ENCODE data around the gene GRAMD4.
"Not testable (repeated sequence)": the region's sequence is repeated elsewhere in the genome, so short reads cannot be mapped to it uniquely, and the experiment has no call there.

Gene GRAMD4

DNA sequence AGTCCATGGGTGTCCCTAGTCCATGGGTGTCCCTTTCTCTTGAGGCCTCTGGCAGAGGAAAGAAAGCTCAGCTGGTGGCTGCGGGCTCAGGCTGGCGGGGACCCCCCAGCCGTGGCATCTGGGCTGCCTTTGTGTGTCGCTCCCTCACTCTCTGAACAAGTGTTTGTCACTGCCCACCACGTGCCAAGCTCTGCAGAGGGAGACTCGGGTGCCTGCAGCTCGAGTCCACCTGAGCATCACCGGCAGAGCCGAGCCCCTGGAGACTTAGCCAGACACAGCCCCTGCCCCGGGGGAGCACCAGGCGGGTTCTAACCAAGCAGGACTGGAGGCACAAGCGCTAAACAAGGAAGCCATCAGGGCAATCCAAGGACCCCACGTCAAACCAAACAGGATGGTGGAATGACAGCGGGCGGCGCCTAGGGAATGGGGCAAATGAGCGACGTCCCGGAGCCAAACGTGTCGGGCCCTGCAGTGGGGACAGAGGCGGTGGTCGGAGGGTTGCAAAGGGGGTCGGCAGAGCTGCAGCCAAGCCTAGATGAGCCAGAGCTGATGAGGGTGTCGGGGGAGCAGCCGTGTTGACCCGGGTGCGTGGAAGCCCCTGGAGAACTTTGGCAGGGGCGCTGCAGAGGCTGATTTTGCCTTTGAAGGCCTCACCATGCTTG, 2.1 kb upstream of the GRAMD4 start:
- no peak for DNase-seq (ENCODE audit: insufficient read length, low spot score)
- FAIRE-seq = no peak

GRCh38 chr22:46618667-46619066, 1.5 kb upstream of the GRAMD4 start:
- no peak for FAIRE-seq

GRCh38 chr22:46619240-46619829, 851 bp upstream of the GRAMD4 start:
- FAIRE-seq (no peak), DNase-seq (ENCODE audit: insufficient read length, low spot score) (no peak)

More at GRCh38 chr22:46618667-46619066, 1.5 kb upstream of the GRAMD4 start:
- no peak for DNase-seq (ENCODE audit: insufficient read length, low spot score)

DNA sequence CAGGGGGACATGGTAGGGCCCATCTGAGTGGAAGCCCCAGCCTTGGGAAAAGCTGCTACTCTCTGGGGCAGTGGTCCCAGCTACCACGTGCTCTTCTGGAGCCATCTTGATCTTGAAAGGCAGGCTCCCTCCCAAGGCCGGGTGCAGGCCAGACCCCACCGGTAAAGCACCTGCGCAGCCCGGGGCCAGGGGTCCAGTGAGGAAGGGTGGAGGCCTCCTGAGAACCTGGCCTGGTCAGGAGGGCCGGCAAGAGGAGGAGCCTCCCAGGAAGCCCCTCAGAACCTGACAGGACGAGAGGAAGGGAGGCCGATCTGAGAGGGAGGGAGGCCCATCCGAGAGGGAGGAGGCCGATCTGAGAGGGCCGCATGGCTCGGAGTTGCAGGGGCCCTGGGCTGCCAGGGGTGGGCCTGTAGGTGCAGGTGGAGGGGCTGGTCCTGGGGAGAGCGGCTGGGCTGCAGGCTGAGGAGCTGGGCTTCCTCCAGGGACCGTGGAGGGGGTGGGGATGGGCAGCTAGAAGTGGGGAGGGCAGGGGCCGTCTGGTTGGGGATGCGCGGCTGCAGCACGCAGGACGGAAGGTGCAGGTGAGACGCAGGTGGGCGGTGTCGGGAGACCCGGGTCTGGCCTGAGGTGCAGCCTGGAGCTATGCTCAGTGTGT, 529 bp downstream of the GRAMD4 start:
- DNase-seq (ENCODE audit: insufficient read length, low spot score) (no peak), FAIRE-seq (no peak)

- not testable (repeated sequence) for FAIRE-seq; DNase-seq (ENCODE audit: insufficient read length, low spot score)
Measured at GRCh38 chr22:46621243-46621930, 1.2 kb downstream of the GRAMD4 start.

DNA sequence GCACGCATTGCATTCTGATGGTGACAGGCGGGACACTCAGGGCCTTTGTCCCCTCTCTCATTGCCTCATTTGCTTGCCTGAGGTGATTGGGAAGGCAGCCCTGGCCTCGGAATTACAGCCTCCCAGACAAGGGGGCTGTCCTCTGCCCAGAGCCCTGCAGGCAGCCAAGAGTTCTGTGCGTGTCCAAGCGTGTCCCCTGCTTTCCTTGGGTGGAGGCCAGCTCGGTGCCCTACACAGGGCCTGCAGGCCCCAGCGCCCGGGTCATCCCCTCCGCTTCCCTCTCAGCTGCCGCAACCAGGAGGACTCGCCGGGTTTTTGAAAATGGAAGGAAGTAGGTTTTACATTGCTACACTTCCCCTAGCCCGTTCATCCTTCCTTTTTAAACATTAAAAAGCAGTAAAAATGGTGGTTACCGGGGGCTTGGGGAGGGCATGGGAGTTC, 1.9 kb downstream of the GRAMD4 start:
- FAIRE-seq (no peak), DNase-seq (ENCODE audit: insufficient read length, low spot score) (no peak)

GRCh38 chr22:46625113-46625842, 5.1 kb downstream of the GRAMD4 start:
- FAIRE-seq = no peak

GRCh38 chr22:46625843-46626349, 5.7 kb downstream of the GRAMD4 start:
- no peak for DNase-seq (ENCODE audit: insufficient read length, low spot score)
- no peak for FAIRE-seq

More at GRCh38 chr22:46625113-46625842, 5.1 kb downstream of the GRAMD4 start:
- no peak for DNase-seq (ENCODE audit: insufficient read length, low spot score)

- FAIRE-seq = no peak
- no peak for DNase-seq (ENCODE audit: insufficient read length, low spot score)
Measured at GRCh38 chr22:46626356-46626755, 6.2 kb downstream of the GRAMD4 start.

DNA sequence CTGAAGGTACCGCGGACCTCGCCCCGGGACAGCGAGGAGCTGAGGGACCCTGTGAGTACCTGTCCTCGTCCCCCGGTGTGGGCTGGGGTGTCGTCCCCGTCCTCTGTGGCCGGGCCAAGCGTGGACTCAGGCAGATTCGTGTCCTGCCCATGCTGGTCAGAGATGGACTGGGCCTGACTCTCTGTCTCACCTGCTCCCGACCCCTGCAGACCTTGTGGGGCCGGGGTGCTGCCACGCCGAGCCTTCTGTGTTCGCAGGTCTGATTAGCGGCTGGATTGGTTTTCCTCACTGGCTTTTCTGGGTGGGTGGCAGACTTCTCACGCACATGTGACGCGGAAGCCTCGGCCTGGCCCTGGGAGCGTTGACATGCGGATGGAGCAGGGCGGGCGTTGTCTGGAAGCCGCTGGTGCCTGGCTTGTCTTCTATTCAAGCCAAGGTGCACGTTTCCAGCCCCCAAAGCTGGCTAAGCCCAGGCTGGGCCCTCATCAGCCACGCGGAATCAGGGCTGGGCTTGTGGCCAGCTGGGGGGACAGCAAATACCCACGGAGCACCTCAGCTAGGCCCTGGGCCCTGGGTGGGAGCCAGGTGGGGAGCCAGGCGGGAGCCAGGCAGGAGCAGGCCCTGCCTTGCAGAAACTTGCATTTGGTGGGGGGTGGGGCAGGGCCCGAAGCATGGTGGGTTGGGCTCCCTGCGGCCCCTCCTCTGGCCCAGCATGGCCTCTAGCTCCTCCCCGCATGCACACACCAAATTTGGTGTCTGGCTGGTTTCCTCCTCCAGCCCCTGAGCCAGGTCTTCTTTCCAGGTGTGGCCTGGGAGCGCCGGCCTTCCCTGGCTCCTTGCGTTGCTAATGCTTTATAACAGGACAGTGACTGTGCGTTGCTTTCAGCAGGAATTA, 7.0 kb downstream of the GRAMD4 start:
- no peak for FAIRE-seq
- DNase-seq (ENCODE audit: insufficient read length, low spot score) = no peak

DNA sequence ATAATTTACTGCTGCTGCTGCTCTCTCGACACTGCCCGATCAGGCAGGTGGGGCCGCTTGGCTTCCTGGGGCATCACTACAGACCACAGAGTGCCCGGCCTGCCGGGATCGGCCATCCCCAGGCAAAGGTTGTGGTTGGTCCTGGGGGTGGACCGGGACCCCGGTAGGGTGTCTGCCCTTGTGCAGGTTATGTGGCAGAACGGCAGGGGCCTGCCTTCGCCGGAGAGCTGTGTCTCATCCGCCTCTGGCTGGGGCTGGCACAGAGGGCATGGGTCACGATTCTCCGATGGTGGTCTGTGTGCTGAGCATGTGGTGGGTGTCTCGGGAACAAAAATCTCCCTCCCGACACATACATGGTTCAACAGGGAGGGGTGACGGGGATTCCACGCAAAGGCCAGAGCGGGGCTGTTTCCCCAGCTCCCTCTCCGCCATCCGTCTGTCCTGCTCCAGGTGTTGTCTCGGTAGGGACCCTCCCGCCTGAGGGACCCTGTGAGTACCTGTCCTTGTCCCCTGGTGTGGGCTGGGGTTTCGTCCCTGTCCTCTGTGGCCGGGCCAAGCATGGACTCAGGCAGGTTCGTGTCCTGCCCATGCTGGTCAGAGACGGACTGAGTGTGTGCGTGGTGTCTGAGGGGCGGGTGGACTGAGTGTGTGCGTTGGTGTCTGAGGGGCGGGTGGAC, 7.8 kb downstream of the GRAMD4 start:
- no peak for DNase-seq (ENCODE audit: insufficient read length, low spot score)
- FAIRE-seq = no peak

DNA sequence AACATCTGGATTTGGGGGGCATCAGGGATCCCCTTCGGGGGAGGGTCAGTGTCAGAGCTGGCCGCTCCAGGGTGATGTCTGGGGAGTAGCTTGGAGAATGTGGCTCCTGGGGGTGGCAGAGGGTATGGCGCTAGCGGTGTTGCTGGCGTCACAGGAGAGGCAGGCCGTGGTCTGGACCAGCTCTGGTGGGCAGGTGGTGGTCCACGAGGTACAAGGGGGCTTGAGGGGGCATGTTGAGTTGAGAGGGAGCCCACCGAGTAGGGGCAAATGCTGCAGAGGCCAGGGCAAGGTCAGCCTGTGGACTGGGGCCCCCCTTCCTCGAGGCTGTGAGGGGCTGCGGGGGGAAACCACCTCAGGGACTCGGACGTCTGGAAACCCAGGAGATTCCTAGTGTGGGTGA, 8.6 kb downstream of the GRAMD4 start:
- DNase-seq (ENCODE audit: insufficient read length, low spot score) (no peak), FAIRE-seq (no peak)

- DNase-seq (ENCODE audit: insufficient read length, low spot score) = no peak
- FAIRE-seq = no peak
Measured at GRCh38 chr22:46629291-46629690, 9.1 kb downstream of the GRAMD4 start.

GRCh38 chr22:46631113-46631512, 10.9 kb downstream of the GRAMD4 start:
- FAIRE-seq = no peak
- DNase-seq (ENCODE audit: insufficient read length, low spot score) = no peak

DNA sequence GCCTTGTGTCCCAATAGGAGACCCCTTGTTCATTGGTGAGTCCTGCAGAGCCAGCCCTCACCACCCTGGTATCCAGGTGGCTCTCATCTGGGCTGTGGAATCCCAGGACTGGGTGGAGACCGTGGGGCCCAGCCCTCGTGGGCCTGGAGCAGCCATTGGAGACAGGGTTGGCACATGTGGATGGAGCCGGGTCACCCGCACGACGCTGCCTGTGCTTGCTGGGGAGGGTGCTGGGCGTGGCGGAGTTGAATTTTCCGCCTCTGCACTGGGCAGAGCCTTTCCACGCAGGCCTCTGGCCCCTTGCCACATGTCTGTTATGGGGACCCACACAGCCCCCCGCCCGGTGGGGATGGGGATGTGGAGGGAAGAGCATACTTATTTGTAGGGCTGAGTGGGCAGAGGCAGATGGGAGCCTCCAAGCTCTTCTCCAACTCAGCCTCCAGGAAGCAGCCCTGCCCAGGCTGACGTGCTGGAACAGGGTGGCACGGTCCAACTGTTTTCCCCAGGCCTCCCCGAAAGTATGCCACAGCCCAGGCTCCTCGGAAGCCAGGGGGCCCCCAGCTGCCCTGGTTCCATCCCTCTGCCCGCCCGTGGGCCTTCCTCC, 12.6 kb downstream of the GRAMD4 start:
- DNase-seq (ENCODE audit: insufficient read length, low spot score) = no peak
- no peak for FAIRE-seq

GRCh38 chr22:46633334-46633890, 13.2 kb downstream of the GRAMD4 start:
- FAIRE-seq (no peak), DNase-seq (ENCODE audit: insufficient read length, low spot score) (no peak)

DNA sequence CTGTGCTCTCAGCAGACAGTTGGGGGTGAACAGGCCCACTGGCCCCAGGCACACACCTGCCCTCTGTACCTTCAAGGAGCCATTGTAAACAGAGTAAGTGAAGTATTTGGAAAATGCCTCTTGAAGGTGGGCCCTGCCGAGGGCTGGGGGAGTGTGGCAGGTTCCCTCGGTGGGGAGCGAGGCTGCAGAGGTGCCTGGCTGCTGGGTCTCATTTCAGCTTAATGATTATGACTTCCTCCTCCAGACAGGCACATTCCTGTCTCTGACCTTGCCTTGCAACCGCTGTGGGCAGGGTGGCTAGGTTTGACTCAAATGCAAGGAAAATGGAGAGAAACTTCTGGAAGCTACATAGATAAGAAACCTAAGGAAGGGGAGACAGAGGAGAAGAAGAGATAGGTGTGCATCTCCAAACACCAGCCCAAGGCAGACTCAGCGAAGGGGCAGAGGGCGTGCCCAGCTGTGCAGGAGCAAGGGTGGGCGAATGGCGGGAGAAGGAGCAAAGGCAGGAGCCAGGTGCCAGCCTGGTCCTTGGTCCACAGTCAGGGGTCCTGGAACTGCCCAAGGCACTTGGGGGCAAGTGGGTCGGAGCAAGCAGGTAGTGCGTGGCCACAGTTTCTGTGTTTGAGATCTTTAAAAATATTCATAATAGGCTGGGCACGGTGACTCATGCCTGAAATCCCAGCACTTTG, 14.0 kb downstream of the GRAMD4 start:
- FAIRE-seq = no peak

More for the DNA sequence above, 14.0 kb downstream of the GRAMD4 start:
- no peak for DNase-seq (ENCODE audit: insufficient read length, low spot score)
